Fibroblast of lung (primary cell): ENCODE measurements around the gene PCGF5. TPM values are rescaled to one million over a fixed set of nuclear protein-coding genes. Genes with fewer than 3 reads are reported as not detected.
A peak's percentile ranks its signal among the peaks of the same experiment; 100 is the strongest.

Experiments used
- DNase-seq, 2 donors: peaks; one replicate each; pipeline versions ENCODE4 v3.0.0 to v3.0.0-alpha.2; 2010; ENCODE audit warnings: low read depth in 2 of 2
- H2AFZ ChIP-seq: 2 replicates; pipeline ENCODE4 v1.5.1; 2012; ENCODE audit warnings: low read length, control low read depth, inconsistent platforms
- H3K27ac ChIP-seq: 2 replicates; pipeline ENCODE4 v1.5.1; 2011; ENCODE audit warnings: low read length, control low read depth; ENCODE audit not compliant: insufficient read depth
- H3K27me3 ChIP-seq: 2 replicates; pipeline ENCODE4 v1.5.1; 2011; ENCODE audit warnings: mild to moderate bottlenecking, low read length; ENCODE audit not compliant: control insufficient read depth, insufficient read depth
- H3K36me3 ChIP-seq: 2 replicates; pipeline ENCODE4 v1.5.1; 2011; ENCODE audit warnings: low read length; ENCODE audit not compliant: control insufficient read depth, insufficient read depth
- H3K4me1 ChIP-seq: 2 replicates; pipeline ENCODE4 v1.5.1; 2011; ENCODE audit warnings: low read length; ENCODE audit not compliant: control insufficient read depth, insufficient read depth; ENCODE audit errors: extremely low read depth
- H3K4me2 ChIP-seq: 2 replicates; pipeline ENCODE4 v1.5.1; 2011; ENCODE audit warnings: low read length, control low read depth; ENCODE audit not compliant: insufficient read depth; ENCODE audit errors: extremely low read depth
- H3K4me3 ChIP-seq, 4 experiments: fragments of 200-600 bp in 1 of 4; sonication (generic) in 1 of 4; replicated peaks in 1 of 4; 2 replicates each; pipeline ENCODE4 v1.5.1; 2011 to 2016; ENCODE audit warnings: low read length in 4 of 4, low read depth in 3 of 4, mild to moderate bottlenecking in 3 of 4, control low read depth in 2 of 4, inconsistent platforms in 1 of 4, mixed read lengths in 1 of 4; ENCODE audit not compliant: insufficient read depth in 1 of 4; ENCODE audit errors: control extremely low read depth in 1 of 4
- H3K79me2 ChIP-seq: 2 replicates; pipeline ENCODE4 v1.5.1; 2012; ENCODE audit warnings: mild to moderate bottlenecking, low read length, inconsistent platforms; ENCODE audit not compliant: control insufficient read depth, insufficient read depth
- H3K9ac ChIP-seq: 2 replicates; pipeline ENCODE4 v1.5.1; 2011; ENCODE audit warnings: mild to moderate bottlenecking, low read length, control low read depth; ENCODE audit not compliant: insufficient read depth
- H3K9me3 ChIP-seq: 2 replicates; pipeline ENCODE4 v1.5.1; 2012; ENCODE audit warnings: low read depth, low read length; ENCODE audit not compliant: control insufficient read depth, insufficient read depth
- H4K20me1 ChIP-seq: 2 replicates; pipeline ENCODE4 v1.5.1; 2011; ENCODE audit warnings: low read length; ENCODE audit not compliant: control insufficient read depth, insufficient read depth; ENCODE audit errors: extremely low read depth
- EZH2 ChIP-seq: IDR thresholded peaks from 2 replicates; pipeline ENCODE4 v1.5.1; 2012; ENCODE audit warnings: low read length, control low read depth, mild to moderate bottlenecking; ENCODE audit errors: missing control alignments
- polyA plus RNA-seq, 2 donors: library from polyadenylated mRNA; depleted of rRNA in 1 of 2; stranded (reverse) in 1 of 2; unstranded in 1 of 2; fragments of >200 nt; gene quantifications; 2 replicates each; pipeline ENCODE4 v1.2.1, GENCODE V29; 2011 to 2012; ENCODE audit warnings: missing spikeins in 1 of 2
- total RNA-seq: library from RNA; depleted of rRNA; stranded (reverse); fragments of >200 nt; gene quantifications from 2 replicates; pipeline ENCODE4 v1.2.1, GENCODE V29; 2014
- TF ChIP-seq, protein P1 (sequence below), 2 donors: IDR thresholded peaks in 1 of 2; conservative IDR thresholded peaks in 1 of 2; 1 replicate in 1 of 2; 2 replicates in 1 of 2; pipeline ENCODE4 v1.5.1; 2011 to 2012; ENCODE audit warnings: low read length in 2 of 2, control low read depth in 1 of 2, inconsistent platforms in 1 of 2, low read depth in 1 of 2, mild to moderate bottlenecking in 1 of 2

Gene PCGF5
- total and polyA plus RNA-seq, 2 donors (not counting 1 experiment from before 2014, with no cell fraction given) = 31.3 to 31.5 TPM

DNA sequence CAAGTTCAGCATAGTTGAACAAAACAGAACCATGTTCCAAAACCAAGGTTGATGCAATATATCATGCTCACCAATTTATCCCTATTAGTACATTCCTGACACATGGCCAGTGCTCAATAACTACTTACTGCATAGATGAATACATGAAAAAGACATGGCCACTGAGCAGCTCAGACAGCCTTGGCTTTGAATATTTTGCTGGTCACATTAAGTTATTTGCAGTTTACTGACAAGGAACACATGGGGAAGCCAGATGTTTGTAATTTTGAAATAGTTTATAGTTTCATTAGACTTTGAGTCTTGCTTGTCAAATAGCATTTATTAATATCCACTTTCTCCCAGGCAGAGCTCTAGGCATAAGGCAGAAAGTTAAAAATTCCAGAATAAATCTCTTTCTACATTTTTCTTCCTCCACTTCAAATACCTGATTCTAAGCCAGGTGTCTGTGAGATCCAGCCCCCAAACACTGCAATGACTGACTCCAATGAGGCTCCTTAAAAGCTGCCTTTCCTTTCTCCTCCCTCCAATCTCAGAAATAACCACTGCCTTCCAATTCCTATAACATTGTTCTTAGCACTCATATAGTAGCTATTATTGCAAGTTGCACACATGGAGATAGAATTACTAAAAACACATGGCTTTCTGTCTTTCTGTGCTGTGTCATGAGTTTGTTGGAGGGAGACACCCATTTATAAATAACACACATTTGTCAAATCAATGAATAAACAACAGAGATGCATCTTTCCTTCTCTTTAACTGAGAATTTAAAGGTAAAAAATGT is 91.3 kb downstream of the PCGF5 start:
- H3K27me3 ChIP-seq = no peaks in the 10 kb centered on the region
- H3K79me2 ChIP-seq = no peaks in the 10 kb centered on the region
- TF ChIP-seq, protein P1, sequence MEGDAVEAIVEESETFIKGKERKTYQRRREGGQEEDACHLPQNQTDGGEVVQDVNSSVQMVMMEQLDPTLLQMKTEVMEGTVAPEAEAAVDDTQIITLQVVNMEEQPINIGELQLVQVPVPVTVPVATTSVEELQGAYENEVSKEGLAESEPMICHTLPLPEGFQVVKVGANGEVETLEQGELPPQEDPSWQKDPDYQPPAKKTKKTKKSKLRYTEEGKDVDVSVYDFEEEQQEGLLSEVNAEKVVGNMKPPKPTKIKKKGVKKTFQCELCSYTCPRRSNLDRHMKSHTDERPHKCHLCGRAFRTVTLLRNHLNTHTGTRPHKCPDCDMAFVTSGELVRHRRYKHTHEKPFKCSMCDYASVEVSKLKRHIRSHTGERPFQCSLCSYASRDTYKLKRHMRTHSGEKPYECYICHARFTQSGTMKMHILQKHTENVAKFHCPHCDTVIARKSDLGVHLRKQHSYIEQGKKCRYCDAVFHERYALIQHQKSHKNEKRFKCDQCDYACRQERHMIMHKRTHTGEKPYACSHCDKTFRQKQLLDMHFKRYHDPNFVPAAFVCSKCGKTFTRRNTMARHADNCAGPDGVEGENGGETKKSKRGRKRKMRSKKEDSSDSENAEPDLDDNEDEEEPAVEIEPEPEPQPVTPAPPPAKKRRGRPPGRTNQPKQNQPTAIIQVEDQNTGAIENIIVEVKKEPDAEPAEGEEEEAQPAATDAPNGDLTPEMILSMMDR (conservative IDR thresholded peaks at IDR 0.05 in 1 of 2, IDR thresholded peaks at IDR 0.05 in 1 of 2; ENCODE audit: low read depth in 1 of 2, low read length in 2 of 2) = no peak
- H4K20me1 ChIP-seq = no peaks in the 10 kb centered on the region
- peaks cover 2% of the 10 kb centered on the region for H3K4me1 ChIP-seq
- H3K4me2 ChIP-seq = no peak overlapping the region
- peak in 1 of 2 donors; percentile 65 for DNase-seq
- no peaks in the 10 kb centered on the region for H3K36me3 ChIP-seq
- H3K27ac ChIP-seq = no peak overlapping the region
- H2AFZ ChIP-seq = no peak overlapping the region
- no peak overlapping the region for H3K9ac ChIP-seq
- H3K9me3 ChIP-seq = no peaks in the 10 kb centered on the region
- H3K4me3 ChIP-seq = no peak overlapping the region

DNA sequence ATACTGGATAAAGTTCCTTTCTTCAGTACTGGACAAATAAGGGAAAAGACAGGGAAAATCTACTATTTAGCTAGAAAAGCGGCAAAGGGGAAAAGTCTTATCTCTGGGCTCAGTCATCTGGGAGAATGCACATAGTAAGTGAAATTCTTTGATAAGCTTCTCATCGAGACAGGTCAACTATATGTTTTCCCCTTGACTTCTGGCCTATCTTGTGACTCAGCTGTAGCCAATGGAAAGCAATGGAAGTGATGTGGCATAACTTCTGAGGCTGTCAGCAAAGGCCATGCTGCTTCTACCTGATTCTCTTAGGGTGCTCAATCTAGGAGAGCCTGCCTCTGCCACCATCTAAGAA is 91.9 kb downstream of the PCGF5 start:
- Histone ChIP-seq H3K4me2 (no peak overlapping the region), H3K4me3 (no peak overlapping the region), H3K27me3 (no peaks in the 10 kb centered on the region), H4K20me1 (no peaks in the 10 kb centered on the region), H3K27ac (no peak overlapping the region), H3K4me1 (peaks cover 2% of the 10 kb centered on the region), H3K79me2 (no peaks in the 10 kb centered on the region), H3K36me3 (no peaks in the 10 kb centered on the region), H3K9ac (no peak overlapping the region), H2AFZ (no peak overlapping the region), H3K9me3 (no peaks in the 10 kb centered on the region)
- no peak for DNase-seq
- TF ChIP-seq, protein P1 (conservative IDR thresholded peaks at IDR 0.05 in 1 of 2, IDR thresholded peaks at IDR 0.05 in 1 of 2; ENCODE audit: low read depth in 1 of 2, low read length in 2 of 2) = no peak
- no peak for TF ChIP-seq EZH2

DNA sequence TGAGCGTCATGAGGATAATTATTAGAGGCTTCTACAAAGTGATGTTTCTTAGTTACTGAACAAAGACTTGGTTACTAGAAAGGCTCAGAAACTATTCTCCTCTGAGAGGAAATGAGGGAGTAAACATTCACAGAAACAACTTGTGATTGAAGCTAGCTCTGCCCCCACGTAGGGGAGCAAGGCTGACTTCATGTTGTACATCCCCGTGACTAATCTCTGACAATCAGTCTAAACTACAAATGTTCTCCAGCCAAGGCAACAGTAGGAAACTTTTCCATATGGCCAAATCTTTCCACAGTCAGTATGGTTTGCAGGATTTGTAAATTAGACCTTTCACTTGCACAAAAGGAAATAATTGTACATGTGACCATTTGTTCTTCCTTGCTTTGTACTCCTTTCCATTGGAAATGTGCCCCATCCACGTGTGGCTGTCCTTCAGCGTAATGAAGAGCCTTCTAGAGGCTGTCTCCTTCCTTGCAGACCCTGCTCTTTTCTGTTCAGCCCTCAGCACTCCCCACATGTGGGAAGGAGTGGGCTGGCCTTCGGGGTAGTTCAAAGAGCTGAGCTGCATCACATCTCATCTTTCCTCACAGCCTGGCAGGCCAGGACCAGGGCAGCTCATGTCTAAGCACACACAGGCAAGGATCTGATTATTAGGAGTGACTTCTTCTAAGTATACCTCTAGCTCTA is 93.5 kb downstream of the PCGF5 start:
- peak overlapping the region; percentile 24 for H2AFZ ChIP-seq
- no peaks in the 10 kb centered on the region for H3K9me3 ChIP-seq
- H3K79me2 ChIP-seq = no peaks in the 10 kb centered on the region
- peak overlapping the region; percentile 7 for H3K4me2 ChIP-seq
- H4K20me1 ChIP-seq = no peaks in the 10 kb centered on the region
- no peak overlapping the region for H3K27ac ChIP-seq
- no peak overlapping the region for H3K4me3 ChIP-seq
- TF ChIP-seq, protein P1 (conservative IDR thresholded peaks at IDR 0.05 in 1 of 2, IDR thresholded peaks at IDR 0.05 in 1 of 2; ENCODE audit: low read depth in 1 of 2, low read length in 2 of 2) = no peak
- TF ChIP-seq EZH2 = no peak
- H3K4me1 ChIP-seq = peaks cover 2% of the 10 kb centered on the region
- peak; percentile 73 to 76 for DNase-seq
- no peak overlapping the region for H3K9ac ChIP-seq
- H3K27me3 ChIP-seq = no peaks in the 10 kb centered on the region
- H3K36me3 ChIP-seq = no peaks in the 10 kb centered on the region
